Osteoblast (primary cell): ENCODE data around the gene ABCC4. TPM values are rescaled to one million over a fixed set of nuclear protein-coding genes. Genes with fewer than 3 reads are reported as not detected.

Source experiments
- DNase-seq: peaks from one replicate; pipeline ENCODE4 v3.0.0; 2011; ENCODE audit warnings: low spot score, mixed read lengths; ENCODE audit not compliant: insufficient read length; ENCODE audit errors: missing footprints
- H2AFZ ChIP-seq: 2 replicates; pipeline ENCODE4 v1.6.0; 2011; ENCODE audit warnings: mild to moderate bottlenecking, low read length
- H3K27ac ChIP-seq: 2 replicates; pipeline ENCODE4 v1.5.1; 2011; ENCODE audit warnings: mild to moderate bottlenecking, low read depth, low read length, moderate library complexity
- H3K27me3 ChIP-seq: 2 replicates; pipeline ENCODE4 v1.6.0; 2012; ENCODE audit warnings: mild to moderate bottlenecking, control low read depth, inconsistent platforms, low read length, moderate library complexity; ENCODE audit not compliant: insufficient read depth
- H3K36me3 ChIP-seq: 2 replicates; pipeline ENCODE4 v1.5.1; 2011; ENCODE audit warnings: mild to moderate bottlenecking, low read length, control low read depth, moderate library complexity; ENCODE audit not compliant: insufficient read depth
- H3K4me1 ChIP-seq: 2 replicates; pipeline ENCODE4 v1.5.1; 2011; ENCODE audit warnings: mild to moderate bottlenecking, low read length, control low read depth, moderate library complexity; ENCODE audit not compliant: insufficient read depth
- H3K4me2 ChIP-seq: 2 replicates; pipeline ENCODE4 v1.6.0; 2011; ENCODE audit warnings: mild to moderate bottlenecking, low read length; ENCODE audit not compliant: insufficient read depth
- H3K4me3 ChIP-seq: fragments of 200-600 bp; sonication (generic); 3 replicates; pipeline ENCODE4 v1.5.1; 2012; ENCODE audit warnings: mild to moderate bottlenecking, low read length, inconsistent platforms; ENCODE audit not compliant: insufficient read depth
- H3K79me2 ChIP-seq: 2 replicates; pipeline ENCODE4 v1.6.0; 2012; ENCODE audit warnings: mild to moderate bottlenecking, low read length, control low read depth, inconsistent platforms; ENCODE audit not compliant: insufficient read depth
- H3K9me3 ChIP-seq: 2 replicates; pipeline ENCODE4 v1.5.1; 2011; ENCODE audit warnings: low read depth, low read length, control low read depth
- H4K20me1 ChIP-seq: 2 replicates; pipeline ENCODE4 v1.6.0; 2012; ENCODE audit warnings: mild to moderate bottlenecking, low read length, control low read depth; ENCODE audit not compliant: insufficient read depth
- total RNA-seq: library from RNA; depleted of rRNA; stranded (reverse); fragments of >200 nt; gene quantifications from 2 replicates; pipeline ENCODE4 v1.2.3, GENCODE V29; 2012
- TF ChIP-seq, protein P1 (sequence below): IDR thresholded peaks from 2 replicates; pipeline ENCODE4 v1.5.1; 2011; ENCODE audit warnings: mild to moderate bottlenecking, low read depth, low read length, moderate library complexity; ENCODE audit errors: extremely low read depth

ABCC4 gene
- total RNA-seq, 1 donor = 27.5 TPM

DNA sequence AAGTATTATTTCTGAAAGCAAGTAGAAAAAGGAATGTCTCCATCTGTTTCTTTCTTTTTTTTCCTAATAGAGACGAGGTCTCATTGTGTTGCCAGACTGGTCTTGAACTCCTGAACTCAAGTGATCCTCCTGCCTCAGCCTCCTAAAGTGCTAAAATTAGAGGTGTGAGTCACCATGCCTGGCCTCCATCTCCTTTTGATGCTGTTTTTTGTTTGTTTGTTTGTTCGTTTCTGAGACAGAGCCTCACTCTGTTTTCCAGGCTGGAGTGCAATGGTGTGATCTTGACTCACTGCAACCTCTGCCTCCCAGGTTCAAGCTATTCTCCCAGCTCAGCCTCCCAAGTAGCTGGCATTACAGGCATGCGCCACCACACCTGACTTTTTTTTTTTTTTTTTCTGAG is 14.5 kb upstream of the ABCC4 start:
- Histone ChIP-seq H3K9me3 (no peaks in the 10 kb centered on the region), H3K27me3 (peaks cover 6% of the 10 kb centered on the region), H3K36me3 (no peaks in the 10 kb centered on the region), H3K4me2 (no peak overlapping the region), H3K4me3 (no peak overlapping the region), H3K27ac (no peak overlapping the region), H3K4me1 (no peaks in the 10 kb centered on the region), H4K20me1 (no peaks in the 10 kb centered on the region), H3K79me2 (no peaks in the 10 kb centered on the region), H2AFZ (no peak overlapping the region)
- no peak for DNase-seq
- TF ChIP-seq, protein P1, sequence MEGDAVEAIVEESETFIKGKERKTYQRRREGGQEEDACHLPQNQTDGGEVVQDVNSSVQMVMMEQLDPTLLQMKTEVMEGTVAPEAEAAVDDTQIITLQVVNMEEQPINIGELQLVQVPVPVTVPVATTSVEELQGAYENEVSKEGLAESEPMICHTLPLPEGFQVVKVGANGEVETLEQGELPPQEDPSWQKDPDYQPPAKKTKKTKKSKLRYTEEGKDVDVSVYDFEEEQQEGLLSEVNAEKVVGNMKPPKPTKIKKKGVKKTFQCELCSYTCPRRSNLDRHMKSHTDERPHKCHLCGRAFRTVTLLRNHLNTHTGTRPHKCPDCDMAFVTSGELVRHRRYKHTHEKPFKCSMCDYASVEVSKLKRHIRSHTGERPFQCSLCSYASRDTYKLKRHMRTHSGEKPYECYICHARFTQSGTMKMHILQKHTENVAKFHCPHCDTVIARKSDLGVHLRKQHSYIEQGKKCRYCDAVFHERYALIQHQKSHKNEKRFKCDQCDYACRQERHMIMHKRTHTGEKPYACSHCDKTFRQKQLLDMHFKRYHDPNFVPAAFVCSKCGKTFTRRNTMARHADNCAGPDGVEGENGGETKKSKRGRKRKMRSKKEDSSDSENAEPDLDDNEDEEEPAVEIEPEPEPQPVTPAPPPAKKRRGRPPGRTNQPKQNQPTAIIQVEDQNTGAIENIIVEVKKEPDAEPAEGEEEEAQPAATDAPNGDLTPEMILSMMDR = no peak

DNA sequence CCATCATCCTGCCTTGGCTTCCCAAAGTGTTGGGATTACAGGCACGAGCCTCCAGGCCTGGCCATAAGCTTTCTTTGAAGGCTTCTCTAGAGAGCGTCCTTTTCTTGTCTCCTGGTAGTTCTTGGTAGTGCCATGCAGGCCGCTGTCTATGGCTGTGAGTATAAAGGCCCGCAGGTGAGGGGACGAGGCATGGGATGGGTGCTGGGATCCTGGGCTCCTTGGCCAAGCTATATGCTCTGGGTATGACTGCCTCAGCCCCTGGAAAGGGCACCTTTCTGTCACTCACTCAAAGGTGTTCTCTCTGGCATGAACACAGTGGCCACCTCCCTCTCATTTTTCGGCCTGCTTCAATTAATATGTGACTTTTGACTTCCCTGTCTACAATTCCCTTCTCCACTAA is 6.3 kb upstream of the ABCC4 start:
- Histone ChIP-seq H3K27ac (no peak overlapping the region), H3K4me2 (no peak overlapping the region), H3K36me3 (no peaks in the 10 kb centered on the region), H3K4me3 (no peak overlapping the region), H3K27me3 (peaks cover 5% of the 10 kb centered on the region), H3K9me3 (no peaks in the 10 kb centered on the region), H2AFZ (no peak overlapping the region), H3K4me1 (no peaks in the 10 kb centered on the region), H3K79me2 (no peaks in the 10 kb centered on the region), H4K20me1 (no peaks in the 10 kb centered on the region)
- TF ChIP-seq, protein P1 = no peak
- DNase-seq = no peak

DNA sequence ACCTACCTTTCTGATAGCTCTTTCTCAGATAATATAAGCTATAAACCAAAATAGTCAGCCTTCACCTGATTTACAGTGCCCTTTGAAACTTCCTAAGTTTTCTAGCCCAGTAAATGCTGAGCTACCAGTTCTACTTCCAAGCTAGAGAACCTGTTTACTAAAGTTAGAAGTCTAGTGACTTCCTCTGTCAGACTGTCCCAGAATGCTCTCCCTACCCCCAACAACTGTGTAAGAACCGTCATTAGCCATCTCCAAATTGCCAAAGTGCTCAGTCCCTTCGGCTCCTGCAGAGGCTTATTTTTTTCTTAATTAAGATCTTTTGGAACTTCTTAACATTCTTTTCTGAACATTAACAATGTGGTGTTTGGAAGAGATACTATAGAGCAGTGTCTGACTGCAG is 3.2 kb upstream of the ABCC4 start:
- no peak overlapping the region for H2AFZ ChIP-seq
- no peaks in the 10 kb centered on the region for H3K9me3 ChIP-seq
- H3K36me3 ChIP-seq = no peaks in the 10 kb centered on the region
- no peaks in the 10 kb centered on the region for H3K27me3 ChIP-seq
- no peak overlapping the region for H3K4me3 ChIP-seq
- H4K20me1 ChIP-seq = no peaks in the 10 kb centered on the region
- TF ChIP-seq, protein P1 = no peak
- peak; percentile 82 for DNase-seq
- peaks cover under 1% of the 10 kb centered on the region for H3K79me2 ChIP-seq
- H3K27ac ChIP-seq = no peak overlapping the region
- no peak overlapping the region for H3K4me2 ChIP-seq
- peaks cover 9% of the 10 kb centered on the region for H3K4me1 ChIP-seq

DNA sequence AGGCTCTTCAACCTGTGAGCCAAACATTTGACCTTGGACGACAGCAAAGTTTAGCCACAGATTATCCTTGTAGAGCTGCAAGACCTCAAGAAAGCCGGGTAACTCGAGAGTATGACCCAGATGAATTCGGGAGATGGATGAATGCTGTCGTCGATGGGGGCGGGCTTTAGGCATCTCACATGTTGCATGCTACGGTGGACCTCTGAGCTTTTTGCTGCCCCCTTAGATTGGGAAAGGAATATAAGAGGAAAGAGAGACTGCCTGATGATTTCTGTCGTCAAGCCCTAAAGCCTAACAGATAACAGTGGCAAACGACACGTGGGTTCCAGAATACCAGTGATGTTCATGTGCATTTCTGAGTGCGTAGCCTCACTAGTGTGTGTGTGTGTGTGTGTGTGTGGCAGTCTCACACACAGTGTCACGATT is 730 bp upstream of the ABCC4 start:
- peaks cover 15% of the 10 kb centered on the region for H3K79me2 ChIP-seq
- peaks cover 9% of the 10 kb centered on the region for H3K4me1 ChIP-seq
- peak overlapping the region; percentile 97 for H3K4me2 ChIP-seq
- no peaks in the 10 kb centered on the region for H4K20me1 ChIP-seq
- no peaks in the 10 kb centered on the region for H3K27me3 ChIP-seq
- no peaks in the 10 kb centered on the region for H3K9me3 ChIP-seq
- TF ChIP-seq, protein P1 = no peak
- H2AFZ ChIP-seq = peak overlapping the region; percentile 95
- H3K36me3 ChIP-seq = no peaks in the 10 kb centered on the region
- DNase-seq = no peak
- peak overlapping the region; percentile 88 for H3K4me3 ChIP-seq
- H3K27ac ChIP-seq = no peak overlapping the region
